ENCODE results near the gene HSFX2. TPM values are rescaled to one million over a fixed set of nuclear protein-coding genes. Genes with fewer than 3 reads are reported as not detected.
"Not testable (repeated sequence)": the region's sequence is repeated elsewhere in the genome, so short reads cannot be mapped to it uniquely, and the experiment has no call there.

The HSFX2 gene
- total RNA-seq (2022) (0.76 and 2.1 TPM in 2 replicates), Bru-seq, nascent RNA (percentile 18 among the genes with signal in this experiment), BruChase-seq, experiment 1, labeled RNA remaining after a 6-hour chase (percentile 28 among the genes with signal in this experiment), BruChase-seq, experiment 2, labeled RNA remaining after a 2-hour chase (percentile 27 among the genes with signal in this experiment)
- long read RNA-seq, partial matches to known transcripts: 0 of 8 reads
- long read RNA-seq, other reads (novel, unspliced or antisense): 8 of 8 reads

DNA sequence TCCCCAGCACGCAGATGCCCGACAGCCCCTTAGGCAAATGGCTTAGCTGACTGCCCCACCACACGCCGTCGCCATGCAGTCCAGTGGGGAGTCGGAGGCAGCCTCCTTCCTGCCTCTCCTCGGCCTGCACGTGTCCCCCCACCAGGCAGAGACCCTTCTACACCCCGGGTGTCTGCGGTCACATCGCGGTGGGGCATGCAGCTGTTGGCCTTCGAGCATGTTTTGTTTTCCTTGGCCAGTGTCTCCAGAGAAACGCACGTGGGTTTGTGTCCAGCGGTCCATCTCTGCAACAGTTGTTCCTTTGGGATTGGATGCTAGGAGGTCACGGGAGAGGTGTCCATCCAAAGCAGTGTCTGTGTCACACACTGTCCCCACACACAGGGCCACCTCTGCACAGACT is at the start of gene HSFX2:
Gene HSFX2 (minus strand): TSS at position 101 of the 400 bp plus-strand sequence. CDS start 614 bp downstream, outside the sequence.
- DNase-seq; H3K27ac Mint-ChIP-seq (ENCODE audit: unreplicated experiment); BruUV-seq (replicated peaks); H3K36me3 Mint-ChIP-seq (ENCODE audit: insufficient read depth, unreplicated experiment); H3K27me3 Mint-ChIP-seq (ENCODE audit: unreplicated experiment); H3K4me3 Mint-ChIP-seq (ENCODE audit: low read depth, unreplicated experiment); intact Hi-C loops (cut with micrococcal nuclease; ENCODE audit: unreplicated experiment); H3K9me3 Mint-ChIP-seq (ENCODE audit: low read depth, unreplicated experiment); H3K4me1 Mint-ChIP-seq (ENCODE audit: low read depth, unreplicated experiment); CTCF ChIA-PET: not testable (repeated sequence)

DNA sequence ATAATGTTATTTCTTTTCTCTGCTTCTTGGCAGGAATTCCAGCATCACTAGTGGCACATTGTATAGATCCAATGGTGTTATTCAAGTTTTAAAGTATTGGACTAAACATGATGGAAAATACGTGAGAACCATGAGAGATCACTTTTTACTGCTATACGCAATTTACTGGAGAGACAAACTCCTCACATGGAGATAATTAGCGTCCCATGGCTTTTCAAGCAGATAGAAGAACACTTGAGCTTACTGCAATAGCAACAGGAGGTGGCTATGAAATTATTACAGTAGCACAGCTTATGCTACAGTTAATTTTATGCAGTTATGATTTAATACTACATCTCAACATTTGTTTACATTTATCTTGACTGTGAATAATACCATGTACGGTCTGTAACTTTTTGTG is 48.4 kb upstream of the HSFX2 start:
- H3K4me1 Mint-ChIP-seq (ENCODE audit: low read depth, unreplicated experiment): no peaks in the 10 kb centered on the region
- H3K4me3 Mint-ChIP-seq (ENCODE audit: low read depth, unreplicated experiment): no peak overlapping the region
- H3K9me3 Mint-ChIP-seq (ENCODE audit: low read depth, unreplicated experiment): no peaks in the 10 kb centered on the region
- DNase-seq: no peak
- TF ChIP-seq, protein P1, sequence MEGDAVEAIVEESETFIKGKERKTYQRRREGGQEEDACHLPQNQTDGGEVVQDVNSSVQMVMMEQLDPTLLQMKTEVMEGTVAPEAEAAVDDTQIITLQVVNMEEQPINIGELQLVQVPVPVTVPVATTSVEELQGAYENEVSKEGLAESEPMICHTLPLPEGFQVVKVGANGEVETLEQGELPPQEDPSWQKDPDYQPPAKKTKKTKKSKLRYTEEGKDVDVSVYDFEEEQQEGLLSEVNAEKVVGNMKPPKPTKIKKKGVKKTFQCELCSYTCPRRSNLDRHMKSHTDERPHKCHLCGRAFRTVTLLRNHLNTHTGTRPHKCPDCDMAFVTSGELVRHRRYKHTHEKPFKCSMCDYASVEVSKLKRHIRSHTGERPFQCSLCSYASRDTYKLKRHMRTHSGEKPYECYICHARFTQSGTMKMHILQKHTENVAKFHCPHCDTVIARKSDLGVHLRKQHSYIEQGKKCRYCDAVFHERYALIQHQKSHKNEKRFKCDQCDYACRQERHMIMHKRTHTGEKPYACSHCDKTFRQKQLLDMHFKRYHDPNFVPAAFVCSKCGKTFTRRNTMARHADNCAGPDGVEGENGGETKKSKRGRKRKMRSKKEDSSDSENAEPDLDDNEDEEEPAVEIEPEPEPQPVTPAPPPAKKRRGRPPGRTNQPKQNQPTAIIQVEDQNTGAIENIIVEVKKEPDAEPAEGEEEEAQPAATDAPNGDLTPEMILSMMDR (IDR thresholded peaks at IDR 0.05; ENCODE audit: unreplicated experiment): no peak
- no peak overlapping the region for H3K27ac Mint-ChIP-seq (ENCODE audit: unreplicated experiment)
- H3K36me3 Mint-ChIP-seq (ENCODE audit: insufficient read depth, unreplicated experiment): no peaks in the 10 kb centered on the region
- no TSS peak for BruUV-seq (replicated peaks)
- CTCF ChIA-PET: no interaction called here
- peaks cover 33% of the 10 kb centered on the region for H3K27me3 Mint-ChIP-seq (ENCODE audit: unreplicated experiment)
- intact Hi-C loops (cut with micrococcal nuclease; ENCODE audit: unreplicated experiment): no loop called here

DNA sequence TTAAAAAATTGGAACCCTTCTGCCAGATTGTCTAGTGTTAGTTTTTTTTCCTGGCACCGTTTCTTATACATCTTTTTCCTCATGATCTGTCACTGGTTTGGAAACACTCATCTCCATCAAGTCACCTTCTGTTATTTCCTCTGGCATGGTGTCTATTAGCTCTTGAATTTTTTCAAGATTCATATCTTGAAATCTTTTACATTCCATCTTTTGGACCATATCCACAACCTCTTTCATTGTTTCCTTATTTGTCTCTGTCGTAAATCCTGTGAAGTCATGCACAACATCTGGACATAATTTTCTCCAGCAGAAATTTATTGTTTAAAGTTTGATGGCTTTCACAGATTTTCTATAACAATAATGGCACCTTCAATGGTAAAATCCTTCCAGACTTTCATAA is 46.7 kb upstream of the HSFX2 start:
- TF ChIP-seq, protein P1 (IDR thresholded peaks at IDR 0.05; ENCODE audit: unreplicated experiment): no peak

DNA sequence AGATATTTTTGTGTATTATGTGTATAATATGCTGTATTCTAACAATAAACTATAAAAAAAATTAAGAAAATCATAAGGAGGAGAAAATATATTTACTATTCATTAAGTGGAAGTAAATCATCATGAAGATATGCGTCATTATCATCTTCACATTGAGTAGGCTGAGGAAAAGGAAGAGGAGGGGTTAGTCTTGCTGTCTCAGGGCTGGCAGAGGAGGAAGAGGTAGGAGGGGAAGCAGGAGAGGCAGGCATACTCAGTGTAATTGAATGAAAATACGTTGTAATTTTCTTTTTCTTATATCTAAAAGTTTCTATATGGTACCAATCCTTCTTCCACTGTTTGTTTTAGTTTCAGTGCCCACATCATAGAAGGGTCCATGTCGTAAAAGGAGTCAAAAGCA is 46.3 kb upstream of the HSFX2 start:
- TF ChIP-seq, protein P1 (IDR thresholded peaks at IDR 0.05; ENCODE audit: unreplicated experiment): no peak
- DNase-seq: no peak
- Mint-ChIP-seq H3K36me3 (ENCODE audit: insufficient read depth, unreplicated experiment) (no peaks in the 10 kb centered on the region), H3K9me3 (ENCODE audit: low read depth, unreplicated experiment) (no peaks in the 10 kb centered on the region), H3K27ac (ENCODE audit: unreplicated experiment) (no peak overlapping the region), H3K4me3 (ENCODE audit: low read depth, unreplicated experiment) (no peak overlapping the region), H3K4me1 (ENCODE audit: low read depth, unreplicated experiment) (no peaks in the 10 kb centered on the region), H3K27me3 (ENCODE audit: unreplicated experiment) (peaks cover 32% of the 10 kb centered on the region)
- intact Hi-C loops (cut with micrococcal nuclease; ENCODE audit: unreplicated experiment): no loop called here
- BruUV-seq (replicated peaks): no TSS peak
- CTCF ChIA-PET: no interaction called here

More for the DNA sequence above, 46.7 kb upstream of the HSFX2 start:
- CTCF ChIA-PET: no interaction called here
- no peak for DNase-seq
- Mint-ChIP-seq H3K27me3 (ENCODE audit: unreplicated experiment) (peaks cover 32% of the 10 kb centered on the region), H3K9me3 (ENCODE audit: low read depth, unreplicated experiment) (no peaks in the 10 kb centered on the region), H3K27ac (ENCODE audit: unreplicated experiment) (no peak overlapping the region), H3K4me3 (ENCODE audit: low read depth, unreplicated experiment) (no peak overlapping the region), H3K36me3 (ENCODE audit: insufficient read depth, unreplicated experiment) (no peaks in the 10 kb centered on the region), H3K4me1 (ENCODE audit: low read depth, unreplicated experiment) (no peaks in the 10 kb centered on the region)
- intact Hi-C loops (cut with micrococcal nuclease; ENCODE audit: unreplicated experiment): no loop called here
- no TSS peak for BruUV-seq (replicated peaks)

- CTCF ChIA-PET: no interaction called here
- TF ChIP-seq, protein P1 (IDR thresholded peaks at IDR 0.05; ENCODE audit: unreplicated experiment): no peak
- H3K36me3 Mint-ChIP-seq (ENCODE audit: insufficient read depth, unreplicated experiment): no peaks in the 10 kb centered on the region
- BruUV-seq (replicated peaks): no TSS peak
- no peak overlapping the region for H3K4me3 Mint-ChIP-seq (ENCODE audit: low read depth, unreplicated experiment)
- intact Hi-C loops (cut with micrococcal nuclease; ENCODE audit: unreplicated experiment): no loop called here
- no peak for DNase-seq
- H3K9me3 Mint-ChIP-seq (ENCODE audit: low read depth, unreplicated experiment): no peaks in the 10 kb centered on the region
- no peak overlapping the region for H3K27ac Mint-ChIP-seq (ENCODE audit: unreplicated experiment)
- peaks cover 43% of the 10 kb centered on the region for H3K27me3 Mint-ChIP-seq (ENCODE audit: unreplicated experiment)
- H3K4me1 Mint-ChIP-seq (ENCODE audit: low read depth, unreplicated experiment): no peaks in the 10 kb centered on the region
These were observed 44.5 kb upstream of the HSFX2 start for GRCh38 chrX:149639568-149639967.

All from Calu3 (cell line).